HepG2 (cell line): ENCODE results near the gene SRSF1. TPM values are rescaled to one million over a fixed set of nuclear protein-coding genes. Genes with fewer than 3 reads are reported as not detected.
A peak's percentile ranks its signal among the peaks of the same experiment; 100 is the strongest.

Experiments used
- ARID5B ChIP-seq: IDR thresholded peaks from 2 replicates; pipeline ENCODE4 v1.4.0; 2020; ENCODE audit warnings: mild to moderate bottlenecking, missing genetic modification reagents
- FOSL1 ChIP-seq: sonication (generic); formaldehyde crosslinking; IDR thresholded peaks from 2 replicates; pipeline ENCODE4 v1.9.0; 2021; ENCODE audit warnings: missing genetic modification reagents, borderline replicate concordance
- HMGA1 ChIP-seq: sonication (generic); formaldehyde crosslinking; conservative IDR thresholded peaks from 2 replicates; pipeline ENCODE4 v1.4.0; 2020; ENCODE audit warnings: missing genetic modification reagents
- ISX ChIP-seq: sonication (generic); formaldehyde crosslinking; conservative IDR thresholded peaks from 2 replicates; pipeline ENCODE4 v1.5.0; 2020; ENCODE audit warnings: missing genetic modification reagents
- MTA3 ChIP-seq: sonication (generic); formaldehyde crosslinking; IDR thresholded peaks from 2 replicates; pipeline ENCODE4 v1.4.0; 2020; ENCODE audit warnings: missing genetic modification reagents
- MXD3 ChIP-seq: IDR thresholded peaks from 2 replicates; pipeline ENCODE4 v1.6.1; 2016; ENCODE audit warnings: mild to moderate bottlenecking, missing biosample characterization, missing genetic modification reagents
- MXD4 ChIP-seq: IDR thresholded peaks from 2 replicates; pipeline ENCODE4 v1.6.1; 2016; ENCODE audit warnings: mild to moderate bottlenecking, missing biosample characterization, missing genetic modification reagents
- PRDM4 ChIP-seq: sonication (generic); formaldehyde crosslinking; IDR thresholded peaks from 2 replicates; pipeline ENCODE4 v1.9.0; 2021; ENCODE audit warnings: missing genetic modification reagents, borderline replicate concordance
- SKI ChIP-seq: fragments of 450-650 bp; IDR thresholded peaks from one replicate; pipeline ENCODE4 v1.6.1; 2018; ENCODE audit warnings: mild to moderate bottlenecking; ENCODE audit not compliant: partially characterized antibody
- SOX6 ChIP-seq, 2 experiments: fragments of 450-650 bp in 1 of 2; sonication (generic) in 1 of 2; formaldehyde crosslinking in 1 of 2; IDR thresholded peaks; 2 replicates each; pipeline versions ENCODE4 v1.4.0 to v1.6.1; 2017 to 2020; ENCODE audit warnings: antibody characterized with exemption in 1 of 2, mild to moderate bottlenecking in 1 of 2, missing genetic modification reagents in 1 of 2
- SP140L ChIP-seq: sonication (generic); formaldehyde crosslinking; IDR thresholded peaks from 2 replicates; pipeline ENCODE4 v1.4.0; 2020; ENCODE audit warnings: missing genetic modification reagents, borderline replicate concordance
- SP5 ChIP-seq: IDR thresholded peaks from 2 replicates; pipeline ENCODE4 v1.6.1; 2016; ENCODE audit warnings: low read depth, borderline replicate concordance
- TEF ChIP-seq: sonication (generic); formaldehyde crosslinking; IDR thresholded peaks from 2 replicates; pipeline ENCODE4 v1.5.0; 2020; ENCODE audit warnings: missing genetic modification reagents
- ZBTB21 ChIP-seq: sonication (generic); formaldehyde crosslinking; IDR thresholded peaks from 2 replicates; pipeline ENCODE4 v1.4.0; 2020; ENCODE audit warnings: missing genetic modification reagents
- ZFP36L2 ChIP-seq: sonication (generic); formaldehyde crosslinking; IDR thresholded peaks from 2 replicates; pipeline ENCODE4 v1.4.0; 2020; ENCODE audit warnings: missing genetic modification reagents
- ZNF275 ChIP-seq: sonication (generic); formaldehyde crosslinking; IDR thresholded peaks from 2 replicates; pipeline ENCODE4 v1.8.0; 2022; ENCODE audit warnings: missing genetic modification reagents, mild to moderate bottlenecking, inconsistent platforms, borderline replicate concordance
- ZNF431 ChIP-seq: sonication (generic); formaldehyde crosslinking; IDR thresholded peaks from 2 replicates; pipeline ENCODE4 v1.9.0; 2022; ENCODE audit warnings: missing genetic modification reagents, low read depth, mild to moderate bottlenecking, borderline replicate concordance
- ZNF605 ChIP-seq: sonication (generic); formaldehyde crosslinking; IDR thresholded peaks from 2 replicates; pipeline ENCODE4 v1.8.0; 2022; ENCODE audit warnings: mild to moderate bottlenecking, missing genetic modification reagents
- ZNF749 ChIP-seq: sonication (generic); formaldehyde crosslinking; IDR thresholded peaks from 2 replicates; pipeline ENCODE4 v1.8.0; 2022; ENCODE audit warnings: mild to moderate bottlenecking, missing genetic modification reagents, moderate library complexity, borderline replicate concordance
- ZNF777 ChIP-seq: sonication (generic); formaldehyde crosslinking; IDR thresholded peaks from 2 replicates; pipeline ENCODE4 v1.4.0; 2020; ENCODE audit warnings: missing genetic modification reagents
- polyA plus RNA-seq, 8 experiments: library from polyadenylated mRNA; depleted of rRNA in 3 of 8; stranded (reverse) in 7 of 8; unstranded in 1 of 8; fragments of >200 nt; fragmentation: Illumina TruSeq in 4 of 8; extraction: Trizol in 4 of 8; gene quantifications; 2 replicates each; pipeline versions ENCODE4 v1.2.1 to v1.2.3, GENCODE V29; 2011 to 2016; ENCODE audit warnings: low read depth in 4 of 8, missing spikeins in 1 of 8, mixed read lengths in 1 of 8; ENCODE audit not compliant: insufficient read depth in 1 of 8
- total RNA-seq, 5 experiments: library from RNA; depleted of rRNA; stranded (reverse); fragments of >200 nt; fragmentation: Illumina TruSeq; extraction: Trizol; gene quantifications; 2 replicates each; pipeline ENCODE4 v1.2.3, GENCODE V29; 2016; ENCODE audit warnings: low read depth in 1 of 5

Gene SRSF1
- total and polyA plus RNA-seq, 2 of the 13 experiments (the other 11 are each of a cell fraction or from before 2014, with no cell fraction given) = 142 to 445 TPM

- no peak for TF ChIP-seq MXD3 (CRISPR knock-in tag)
- TF ChIP-seq SP140L (CRISPR knock-in tag) = no peak
- TF ChIP-seq ZNF431 = no peak
- no peak for TF ChIP-seq ZNF275 (CRISPR knock-in tag)
- TF ChIP-seq ARID5B = peak; percentile 16; the same call in 1 of the 2 replicates
- no peak for TF ChIP-seq MXD4 (CRISPR knock-in tag)
- TF ChIP-seq ZNF605 (CRISPR knock-in tag) = no peak
- TF ChIP-seq ZFP36L2 = no peak
- no peak for TF ChIP-seq HMGA1
- TF ChIP-seq TEF = no peak
- no peak for TF ChIP-seq FOSL1 (CRISPR knock-in tag)
- TF ChIP-seq SOX6 (IDR thresholded peaks at IDR 0.05) = no peak
- no peak for TF ChIP-seq SOX6 (CRISPR knock-in tag; IDR thresholded peaks at IDR 0.05)
- TF ChIP-seq SP5 = 0 out of 2 replicates have a peak, but pooled peaks have one; percentile 20
- no peak for TF ChIP-seq SKI
- TF ChIP-seq ZNF777 (CRISPR knock-in tag) = no peak
- no peak for TF ChIP-seq ZNF749 (CRISPR knock-in tag)
- no peak for TF ChIP-seq ZBTB21 (CRISPR knock-in tag)
- no peak for TF ChIP-seq ISX (CRISPR knock-in tag)
- no peak for TF ChIP-seq MTA3 (CRISPR knock-in tag)
- no peak for TF ChIP-seq PRDM4 (CRISPR knock-in tag)
These were observed 21.9 kb downstream of the SRSF1 start (continued) for GRCh38 chr17:57984936-57985674.
